NB4 (cell line): ENCODE data around the gene BIRC3.
"Not testable (repeated sequence)": the region's sequence is repeated elsewhere in the genome, so short reads cannot be mapped to it uniquely, and the experiment has no call there.

Source experiments
- DNase-seq: peaks from one replicate; pipeline ENCODE4 v3.0.0; 2010; ENCODE audit warnings: low read depth
- H3K4me3 ChIP-seq: one replicate; pipeline ENCODE4 v1.5.1; 2011; ENCODE audit warnings: mild to moderate bottlenecking, low read depth, low read length, moderate library complexity
- MAX ChIP-seq: IDR thresholded peaks from 2 replicates; pipeline ENCODE4 v1.6.1; 2011; ENCODE audit warnings: low read depth, low read length
- MYC ChIP-seq: IDR thresholded peaks from 2 replicates; pipeline ENCODE4 v1.6.1; 2011; ENCODE audit warnings: low read depth, low read length
- POLR2A ChIP-seq: IDR thresholded peaks from 2 replicates; pipeline ENCODE4 v1.6.1; 2011; ENCODE audit warnings: mild to moderate bottlenecking; ENCODE audit not compliant: insufficient read length; ENCODE audit errors: extremely low read depth
- TF ChIP-seq, protein P1 (sequence below): IDR thresholded peaks from one replicate; pipeline ENCODE4 v1.5.1; 2012; ENCODE audit warnings: low read depth, low read length

The BIRC3 gene

GRCh38 chr11:102328748-102329147, 11.5 kb downstream of the BIRC3 start:
- TF ChIP-seq MYC, result no peak
- no peak for TF ChIP-seq POLR2A
- TF ChIP-seq, protein P1, sequence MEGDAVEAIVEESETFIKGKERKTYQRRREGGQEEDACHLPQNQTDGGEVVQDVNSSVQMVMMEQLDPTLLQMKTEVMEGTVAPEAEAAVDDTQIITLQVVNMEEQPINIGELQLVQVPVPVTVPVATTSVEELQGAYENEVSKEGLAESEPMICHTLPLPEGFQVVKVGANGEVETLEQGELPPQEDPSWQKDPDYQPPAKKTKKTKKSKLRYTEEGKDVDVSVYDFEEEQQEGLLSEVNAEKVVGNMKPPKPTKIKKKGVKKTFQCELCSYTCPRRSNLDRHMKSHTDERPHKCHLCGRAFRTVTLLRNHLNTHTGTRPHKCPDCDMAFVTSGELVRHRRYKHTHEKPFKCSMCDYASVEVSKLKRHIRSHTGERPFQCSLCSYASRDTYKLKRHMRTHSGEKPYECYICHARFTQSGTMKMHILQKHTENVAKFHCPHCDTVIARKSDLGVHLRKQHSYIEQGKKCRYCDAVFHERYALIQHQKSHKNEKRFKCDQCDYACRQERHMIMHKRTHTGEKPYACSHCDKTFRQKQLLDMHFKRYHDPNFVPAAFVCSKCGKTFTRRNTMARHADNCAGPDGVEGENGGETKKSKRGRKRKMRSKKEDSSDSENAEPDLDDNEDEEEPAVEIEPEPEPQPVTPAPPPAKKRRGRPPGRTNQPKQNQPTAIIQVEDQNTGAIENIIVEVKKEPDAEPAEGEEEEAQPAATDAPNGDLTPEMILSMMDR, result no peak
- TF ChIP-seq MAX, result no peak
- DNase-seq, result no peak
- H3K4me3 ChIP-seq, result no peak overlapping the region

GRCh38 chr11:102330231-102330630, 12.9 kb downstream of the BIRC3 start:
- no peak for DNase-seq
- TF ChIP-seq MAX (no peak), POLR2A (no peak), MYC (no peak)
- TF ChIP-seq, protein P1, result no peak
- no peak overlapping the region for H3K4me3 ChIP-seq

DNA sequence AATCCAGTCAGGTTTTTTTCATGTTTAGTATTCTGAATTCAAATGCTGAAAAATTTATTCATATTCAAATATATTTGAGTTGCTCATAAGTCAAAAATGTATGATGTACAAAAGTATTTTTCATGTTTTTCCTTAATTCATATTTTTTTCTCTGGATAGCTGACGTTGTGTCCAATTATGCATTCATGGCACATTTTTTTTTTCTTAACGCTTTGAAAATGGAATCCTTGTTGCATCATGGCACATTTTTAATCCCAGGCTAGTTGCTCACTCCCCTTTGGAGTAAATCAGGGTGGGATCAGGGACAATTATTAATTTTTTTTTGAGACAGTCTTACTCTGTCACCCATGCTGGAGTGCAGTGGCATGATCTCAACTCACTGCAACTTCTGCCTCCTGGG, 14.1 kb downstream of the BIRC3 start:
- no peak for DNase-seq
- TF ChIP-seq POLR2A (no peak), MYC (no peak)
- TF ChIP-seq, protein P1, result no peak
- no peak overlapping the region for H3K4me3 ChIP-seq

DNA sequence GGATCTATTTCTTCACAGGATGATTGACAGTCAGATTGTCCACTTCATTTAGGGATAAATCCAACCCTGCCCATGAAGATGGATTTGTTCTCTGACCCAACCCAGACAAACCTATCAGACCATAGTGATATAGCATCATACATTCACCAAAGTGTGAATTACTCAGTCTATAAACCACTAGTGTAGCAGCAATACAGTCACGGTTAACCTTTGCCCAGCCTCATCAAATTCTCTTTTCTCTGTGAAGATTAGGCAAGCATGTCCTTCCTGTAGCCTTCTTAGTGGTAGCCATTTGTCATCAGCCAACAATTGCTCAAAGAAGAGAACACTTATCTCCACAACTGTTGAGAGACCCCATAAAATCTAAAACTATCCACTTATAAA, 15.3 kb downstream of the BIRC3 start:
- no peak for TF ChIP-seq POLR2A
- TF ChIP-seq MAX, result no peak
- TF ChIP-seq, protein P1, result no peak
- TF ChIP-seq MYC, result no peak
- DNase-seq, result no peak
- H3K4me3 ChIP-seq, result no peak overlapping the region

- TF ChIP-seq POLR2A (no peak), MYC (no peak), MAX (no peak)
- TF ChIP-seq, protein P1, result no peak
- H3K4me3 ChIP-seq, result no peak overlapping the region
- DNase-seq, result no peak
Measured at GRCh38 chr11:102338479-102339010, 21.3 kb downstream of the BIRC3 start.

- not testable (repeated sequence) for DNase-seq, H3K4me3 ChIP-seq
Measured at GRCh38 chr11:102341311-102341710, 24.0 kb downstream of the BIRC3 start.

GRCh38 chr11:102341844-102342318, 24.6 kb downstream of the BIRC3 start:
- DNase-seq, result peak; percentile 86
- TF ChIP-seq MAX (no peak), POLR2A (no peak), MYC (0 out of 2 replicates have a peak, but pooled peaks have one; percentile 18)
- TF ChIP-seq, protein P1, result peak; percentile 87

More at GRCh38 chr11:102341844-102342318, 24.6 kb downstream of the BIRC3 start:
- no peak overlapping the region for H3K4me3 ChIP-seq
